Activated CD8-positive, alpha-beta memory T cell treated with anti-CD3 and anti-CD28 coated beads, Interleukin-2, amount 10 ng/mL, durations not matched to agents 7 days and 5 days (primary cell): ENCODE results near the gene POFUT2. TPM values are rescaled to one million over a fixed set of nuclear protein-coding genes. Genes with fewer than 3 reads are reported as not detected.
A peak's percentile ranks its signal among the peaks of the same experiment; 100 is the strongest.

Experiments used
- ATAC-seq: fragments of 150-1000 bp; cut with Tn5 transposase; one replicate; pipeline ENCODE4 v1.10.0; 2021; ENCODE audit warnings: moderate library complexity
- CTCF ChIA-PET: fragments of 350-600 bp; sonication (Branson Sonifier 250); formaldehyde crosslinking; loops from one replicate; lab custom pipeline; 2021; ENCODE audit warnings: antibody characterized with exemption; lab: Charles Lee
- DNase-seq: peaks from one replicate; pipeline ENCODE4 v3.0.0-alpha.2; 2020
- H3K27ac Mint-ChIP-seq: one replicate; pipeline ENCODE4 v1.8.0; 2021; ENCODE audit warnings: mild to moderate bottlenecking, mixed read lengths
- H3K27me3 Mint-ChIP-seq: one replicate; pipeline ENCODE4 v1.8.0; 2021; ENCODE audit warnings: mixed read lengths
- H3K36me3 Mint-ChIP-seq: one replicate; pipeline ENCODE4 v1.8.0; 2021; ENCODE audit warnings: mild to moderate bottlenecking, mixed read lengths
- H3K4me1 Mint-ChIP-seq: one replicate; pipeline ENCODE4 v1.8.0; 2021; ENCODE audit warnings: mixed read lengths
- H3K4me3 Mint-ChIP-seq: one replicate; pipeline ENCODE4 v1.8.0; 2021; ENCODE audit warnings: mild to moderate bottlenecking, moderate library complexity, mixed read lengths
- H3K9me3 Mint-ChIP-seq: one replicate; pipeline ENCODE4 v1.8.0; 2022; ENCODE audit warnings: low read depth, mixed read lengths
- total RNA-seq, 2 experiments: library from RNA; stranded (reverse); gene quantifications; one replicate each; pipeline ENCODE4 v1.2.3, GENCODE V29; 2021

POFUT2 gene
- total RNA-seq, 2 experiments from 2014 or later: 16.4 to 19.5 TPM

DNA sequence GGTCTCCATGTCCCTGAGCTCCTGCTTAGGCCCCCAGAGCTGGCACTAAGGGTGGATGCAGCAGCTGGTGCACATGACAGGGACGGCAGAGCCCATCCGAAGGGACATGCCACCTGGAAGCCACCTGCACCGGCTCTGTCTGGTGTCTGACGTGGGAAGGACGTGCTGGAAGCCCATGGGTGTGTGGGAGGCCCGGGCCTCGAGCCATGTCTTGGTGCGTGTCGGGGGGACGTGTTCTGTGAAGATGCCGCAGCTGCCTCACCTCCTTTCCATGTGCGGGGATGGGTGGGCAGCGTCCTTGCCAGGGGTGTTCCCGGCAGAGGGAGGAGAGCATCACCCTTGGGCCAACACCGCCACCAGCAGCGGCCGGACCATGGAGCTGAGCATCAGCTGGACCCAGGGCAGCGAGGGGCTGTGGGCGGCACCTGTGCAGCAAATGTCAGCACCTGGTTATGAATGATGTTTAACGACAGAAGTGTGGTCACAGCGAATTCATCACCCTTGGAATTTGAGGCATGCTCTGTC is 15.5 kb upstream of the POFUT2 start:
- Mint-ChIP-seq H3K27me3 (peaks cover 6% of the 10 kb centered on the region), H3K4me1 (peaks cover 6% of the 10 kb centered on the region), H3K9me3 (no peaks in the 10 kb centered on the region), H3K4me3 (no peak overlapping the region), H3K27ac (no peak overlapping the region), H3K36me3 (no peaks in the 10 kb centered on the region)
- CTCF ChIA-PET: no interaction called here
- ATAC-seq (no peak), DNase-seq (no peak)

DNA sequence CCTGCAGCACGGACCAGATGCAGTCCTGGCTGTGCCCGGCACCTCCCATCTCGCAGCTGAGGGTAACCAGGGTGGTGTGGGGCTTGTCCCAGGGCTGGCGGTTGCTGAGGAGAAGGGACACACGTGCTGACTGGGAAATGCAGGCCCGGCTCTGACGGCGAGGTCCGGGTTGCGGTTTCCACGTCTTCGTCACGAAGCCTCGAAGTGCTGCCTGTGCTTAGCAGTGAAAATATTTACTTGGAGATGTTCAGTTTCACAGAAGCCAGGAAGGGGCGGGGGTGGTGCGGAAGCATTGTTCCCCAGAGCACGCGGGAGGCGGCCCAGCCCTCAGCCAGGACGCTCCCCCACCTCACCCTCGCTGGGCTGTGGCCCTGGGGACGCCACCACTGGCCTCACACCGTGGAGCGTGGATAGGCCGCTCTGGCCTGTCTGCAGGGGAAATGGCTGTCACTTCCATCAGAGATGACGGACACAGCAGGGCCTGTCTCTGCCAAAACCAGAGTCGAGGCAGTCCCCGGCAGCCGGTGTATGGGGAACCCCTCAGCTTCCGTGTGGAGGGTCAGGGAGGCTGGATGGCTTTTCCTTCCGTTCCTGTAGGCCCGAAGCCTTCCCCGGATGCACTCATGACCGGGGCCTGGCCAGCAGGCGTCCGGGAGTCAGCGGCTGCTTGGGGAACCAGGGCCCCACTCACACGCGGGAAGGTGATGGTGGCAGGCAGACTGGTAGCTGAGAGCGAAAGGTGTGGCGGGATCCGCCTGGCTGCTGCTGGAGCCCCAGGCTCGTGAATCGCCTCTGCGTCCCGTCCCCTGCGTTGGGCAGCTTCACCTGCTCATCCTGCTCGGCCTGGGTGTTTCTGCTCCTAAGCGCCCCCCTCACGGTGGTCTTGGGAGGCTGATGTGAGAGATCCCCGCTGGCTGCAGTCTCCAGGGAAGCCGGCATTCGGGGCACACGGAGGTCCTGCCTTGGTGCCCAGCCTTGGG is 14.7 kb upstream of the POFUT2 start:
- H3K27ac Mint-ChIP-seq: no peak overlapping the region
- no peak overlapping the region for H3K4me3 Mint-ChIP-seq
- peaks cover 6% of the 10 kb centered on the region for H3K27me3 Mint-ChIP-seq
- CTCF ChIA-PET: interaction anchor here (1.1 kb wide), 1 partner anchor 10 kb away, joined by 4 read pairs; no protein-coding TSS in a partner anchor
- H3K36me3 Mint-ChIP-seq: no peaks in the 10 kb centered on the region
- H3K4me1 Mint-ChIP-seq: peaks cover 6% of the 10 kb centered on the region
- DNase-seq (peak; percentile 58), ATAC-seq (peak; percentile 57)
- H3K9me3 Mint-ChIP-seq: no peaks in the 10 kb centered on the region

DNA sequence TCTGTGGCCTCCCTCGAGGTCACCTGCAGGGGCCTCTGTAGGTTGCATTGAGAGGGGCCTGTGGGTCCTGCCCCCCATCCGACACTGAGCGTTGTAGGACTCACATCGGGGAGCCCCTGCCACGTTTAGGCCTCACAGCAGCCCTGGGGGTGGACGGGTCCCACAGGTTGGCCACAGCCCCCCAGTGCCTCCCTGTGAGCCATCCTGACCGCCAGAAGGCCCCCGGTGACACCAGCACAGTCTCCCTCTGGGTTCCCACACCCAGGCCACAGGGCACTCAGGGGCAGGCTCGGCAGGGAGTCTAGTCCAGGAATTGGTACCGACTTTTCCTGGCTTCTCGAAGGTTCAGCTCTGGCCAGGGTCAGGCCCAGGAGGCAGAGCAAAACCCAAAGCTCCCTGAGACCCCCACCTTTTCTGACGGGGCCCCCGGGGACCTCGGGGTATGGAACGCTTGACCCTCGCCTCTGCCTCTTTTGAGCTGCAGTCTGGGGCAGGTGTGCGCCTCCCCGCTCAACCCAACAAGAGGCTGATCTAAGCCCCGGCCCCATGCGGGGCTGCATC is 13.9 kb upstream of the POFUT2 start:
- Mint-ChIP-seq H3K9me3 (no peaks in the 10 kb centered on the region), H3K27ac (no peak overlapping the region), H3K36me3 (no peaks in the 10 kb centered on the region), H3K27me3 (peaks cover 6% of the 10 kb centered on the region), H3K4me3 (no peak overlapping the region), H3K4me1 (peaks cover 6% of the 10 kb centered on the region)
- ATAC-seq (no peak), DNase-seq (no peak)
- CTCF ChIA-PET: interaction anchor here (1.1 kb wide), 1 partner anchor 9 kb away, joined by 4 read pairs; no protein-coding TSS in a partner anchor

DNA sequence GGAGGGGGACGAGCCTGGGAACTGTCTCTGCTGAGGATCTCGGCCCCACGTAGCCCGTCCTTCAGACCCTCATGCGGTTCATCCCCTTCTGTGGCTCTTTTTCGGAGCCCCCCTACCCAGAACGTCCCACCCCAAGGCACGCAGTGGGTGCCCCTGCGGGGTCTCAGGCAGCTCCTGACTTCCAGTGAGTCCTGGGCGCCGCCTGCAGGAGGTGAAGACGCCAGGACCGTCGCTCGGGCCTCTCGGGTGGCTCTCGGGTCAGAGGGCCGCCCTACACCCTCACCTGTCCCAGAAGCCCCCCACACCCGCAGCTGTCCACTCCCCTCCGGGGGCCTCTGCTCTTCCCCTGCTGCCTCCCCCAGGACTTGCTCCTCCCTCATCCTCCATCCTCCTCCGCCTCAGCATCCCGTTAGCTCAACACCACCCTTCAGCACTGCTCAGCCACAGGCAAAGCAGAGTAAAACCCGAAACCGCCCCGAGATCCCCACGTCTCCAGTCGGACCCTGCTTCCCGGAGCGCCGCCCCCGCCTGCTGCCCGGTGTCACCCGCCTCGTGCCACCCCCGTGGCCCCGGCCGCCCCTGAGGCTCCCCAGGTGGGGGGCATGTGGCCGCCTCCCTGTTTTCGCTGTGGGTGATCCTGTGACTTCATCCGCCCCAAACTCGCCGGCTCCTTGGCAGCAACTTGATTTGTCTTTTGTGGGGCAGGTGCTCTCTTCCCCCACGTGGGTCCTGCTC is 13.3 kb upstream of the POFUT2 start:
- H3K4me1 Mint-ChIP-seq: peaks cover 4% of the 10 kb centered on the region
- DNase-seq (no peak), ATAC-seq (no peak)
- no peak overlapping the region for H3K4me3 Mint-ChIP-seq
- CTCF ChIA-PET: interaction anchor here (1.1 to 1.2 kb wide), 2 partner anchors 8 kb away, joined by 4 read pairs; no protein-coding TSS in a partner anchor
- no peaks in the 10 kb centered on the region for H3K36me3 Mint-ChIP-seq
- peaks cover 6% of the 10 kb centered on the region for H3K27me3 Mint-ChIP-seq
- H3K27ac Mint-ChIP-seq: no peak overlapping the region
- H3K9me3 Mint-ChIP-seq: no peaks in the 10 kb centered on the region

DNA sequence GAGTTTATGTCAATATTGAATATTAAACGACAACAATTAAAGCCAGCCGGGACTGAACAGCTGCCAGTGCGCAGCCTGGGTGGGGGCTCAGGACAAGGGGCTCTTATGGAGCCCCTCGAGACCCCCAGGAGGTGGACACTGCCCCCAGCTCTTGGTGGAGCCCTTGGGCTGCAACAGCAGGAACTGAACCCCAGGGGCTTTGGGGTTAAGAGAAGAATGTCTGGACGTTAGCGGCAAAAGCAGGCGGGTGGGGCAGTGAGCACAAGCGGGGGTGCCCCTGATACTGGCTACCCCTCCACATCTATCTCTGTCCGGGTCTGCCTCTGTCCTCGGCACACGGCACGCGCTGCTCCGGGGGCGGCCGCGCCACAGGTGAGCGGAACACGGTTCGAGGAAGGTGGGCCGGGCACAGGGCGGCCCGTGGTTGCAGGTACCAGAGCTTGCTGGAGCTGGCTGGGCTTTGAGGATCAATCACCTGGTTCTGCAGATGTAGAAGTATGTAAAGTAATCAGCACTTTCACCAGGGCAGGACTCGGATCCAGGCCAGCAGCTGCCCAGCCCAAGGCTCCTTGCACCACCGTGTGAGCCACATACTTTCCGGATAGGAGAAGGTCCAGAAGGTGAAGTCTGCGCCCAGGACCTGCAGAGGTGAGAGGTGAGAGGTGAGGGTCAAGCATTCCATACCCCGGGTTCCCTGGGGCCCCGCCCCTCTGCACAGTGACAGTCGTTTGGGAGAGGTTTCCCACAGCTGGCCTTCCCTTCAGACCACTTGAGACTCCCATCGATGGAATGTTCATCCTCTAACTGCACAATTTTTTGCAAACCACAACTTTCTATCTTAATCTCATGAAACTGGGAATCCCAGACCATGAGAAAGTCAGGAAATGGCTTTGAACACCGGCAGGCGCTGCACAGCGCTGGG is 12.4 kb upstream of the POFUT2 start:
- CTCF ChIA-PET: interaction anchor here (0.7 to 1.2 kb wide), 2 partner anchors 9 to 689 kb away, joined by 3 to 4 read pairs; no protein-coding TSS in a partner anchor
- no peak overlapping the region for H3K27ac Mint-ChIP-seq

DNA sequence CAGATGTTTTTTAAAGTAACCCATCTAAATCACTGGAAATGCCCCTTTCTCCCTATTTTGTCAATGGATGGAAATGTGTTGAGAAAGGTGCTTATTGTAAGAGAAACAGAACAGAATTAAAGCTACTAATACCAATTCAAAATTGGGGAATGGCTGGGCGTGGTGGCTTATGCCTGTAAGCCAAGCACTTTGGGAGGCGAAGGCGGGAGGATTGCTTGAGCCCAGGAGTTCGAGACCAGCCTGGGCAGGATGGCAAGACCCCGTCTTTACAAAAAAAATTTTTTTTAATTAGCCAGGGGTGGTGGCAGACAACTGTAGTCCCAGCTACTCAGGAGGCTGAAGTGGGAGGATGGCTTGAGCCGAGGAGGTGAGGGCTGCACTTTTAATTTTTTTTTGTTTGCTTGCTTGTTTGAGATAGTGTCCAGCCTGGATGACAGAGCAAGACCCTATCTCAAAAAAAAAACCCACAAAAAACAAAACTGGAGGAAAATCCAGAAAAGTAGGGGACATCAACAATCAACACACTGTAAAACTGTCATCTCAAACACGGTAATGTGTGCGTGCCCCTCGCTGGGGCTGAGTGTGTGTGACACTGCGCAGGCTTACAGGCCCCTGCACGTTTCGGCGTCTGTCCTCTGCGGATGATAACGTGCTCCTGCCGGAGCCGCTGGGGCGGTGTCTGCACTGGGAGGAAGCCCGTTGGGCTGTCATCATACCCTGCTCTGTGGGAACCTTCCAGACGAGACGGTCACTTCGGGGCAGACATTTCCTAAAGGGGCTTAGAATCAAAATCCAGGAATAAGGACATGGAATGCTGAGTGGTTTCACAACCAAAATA is 11.6 kb upstream of the POFUT2 start:
- Mint-ChIP-seq H3K4me3 (no peak overlapping the region), H3K27me3 (peaks cover 5% of the 10 kb centered on the region), H3K27ac (no peak overlapping the region), H3K36me3 (no peaks in the 10 kb centered on the region), H3K9me3 (no peaks in the 10 kb centered on the region), H3K4me1 (no peaks in the 10 kb centered on the region)
- CTCF ChIA-PET: interaction anchor here (0.7 to 1.6 kb wide), 2 partner anchors 43 to 688 kb away, joined by 3 read pairs; no protein-coding TSS in a partner anchor
- DNase-seq (no peak), ATAC-seq (no peak)

More for the DNA sequence above, 12.4 kb upstream of the POFUT2 start:
- ATAC-seq (no peak), DNase-seq (no peak)
- H3K4me3 Mint-ChIP-seq: no peak overlapping the region
- peaks cover 4% of the 10 kb centered on the region for H3K4me1 Mint-ChIP-seq
- no peaks in the 10 kb centered on the region for H3K9me3 Mint-ChIP-seq
- no peaks in the 10 kb centered on the region for H3K36me3 Mint-ChIP-seq
- peaks cover 2% of the 10 kb centered on the region for H3K27me3 Mint-ChIP-seq

DNA sequence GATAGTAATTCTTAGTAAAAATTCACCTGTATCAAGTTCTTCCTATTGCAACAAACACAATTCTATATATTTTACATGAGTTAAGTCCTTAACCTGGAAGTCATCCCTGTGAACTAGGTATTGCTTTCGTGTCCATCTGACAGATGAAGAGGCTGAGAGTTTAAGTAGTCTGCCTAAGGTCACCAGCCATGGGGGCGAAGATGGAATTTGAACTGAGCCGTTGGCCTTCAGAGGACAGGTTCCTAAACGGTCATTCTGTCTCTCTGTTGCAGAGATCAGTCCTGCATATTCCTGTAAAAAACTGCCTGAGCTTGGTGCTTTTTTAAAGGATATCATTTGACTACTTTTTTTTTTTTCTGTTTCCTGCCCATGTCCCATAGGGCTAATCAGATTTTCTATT is 10.2 kb upstream of the POFUT2 start:
- H3K4me3 Mint-ChIP-seq: no peak overlapping the region
- H3K27ac Mint-ChIP-seq: no peak overlapping the region
- peaks cover 5% of the 10 kb centered on the region for H3K27me3 Mint-ChIP-seq
- H3K9me3 Mint-ChIP-seq: no peaks in the 10 kb centered on the region
- DNase-seq (no peak), ATAC-seq (no peak)
- CTCF ChIA-PET: interaction anchor here (1.6 kb wide), 1 partner anchor 41 kb away, joined by 3 read pairs; no protein-coding TSS in a partner anchor
- H3K36me3 Mint-ChIP-seq: no peaks in the 10 kb centered on the region
- peaks cover 6% of the 10 kb centered on the region for H3K4me1 Mint-ChIP-seq

DNA sequence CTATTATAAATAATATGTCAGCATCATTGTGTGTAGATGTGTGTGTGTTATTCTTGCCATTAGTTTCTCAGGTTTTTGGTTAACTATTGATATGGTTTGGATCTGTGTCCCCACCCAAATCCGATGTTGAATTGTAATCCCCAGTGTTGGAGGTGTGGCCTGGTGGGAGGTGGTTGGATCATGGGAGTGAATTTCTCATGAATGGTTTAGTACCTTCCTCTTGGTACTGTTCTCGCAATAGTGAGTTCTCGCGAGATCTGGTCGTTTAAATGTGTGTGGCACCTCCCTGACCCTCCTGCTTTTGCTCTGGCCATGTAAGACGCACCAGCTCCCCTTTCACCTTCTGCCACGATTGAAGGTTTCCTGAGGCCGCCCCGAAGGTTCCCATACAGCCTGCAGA is 9.6 kb upstream of the POFUT2 start:
- peaks cover 11% of the 10 kb centered on the region for H3K4me1 Mint-ChIP-seq
- CTCF ChIA-PET: interaction anchor here (1.6 kb wide), 1 partner anchor 41 kb away, joined by 3 read pairs; no protein-coding TSS in a partner anchor
- H3K9me3 Mint-ChIP-seq: no peaks in the 10 kb centered on the region
- peaks cover 5% of the 10 kb centered on the region for H3K27me3 Mint-ChIP-seq
- H3K36me3 Mint-ChIP-seq: no peaks in the 10 kb centered on the region
- DNase-seq: no peak
- no peak overlapping the region for H3K4me3 Mint-ChIP-seq
- no peak for ATAC-seq
- no peak overlapping the region for H3K27ac Mint-ChIP-seq

DNA sequence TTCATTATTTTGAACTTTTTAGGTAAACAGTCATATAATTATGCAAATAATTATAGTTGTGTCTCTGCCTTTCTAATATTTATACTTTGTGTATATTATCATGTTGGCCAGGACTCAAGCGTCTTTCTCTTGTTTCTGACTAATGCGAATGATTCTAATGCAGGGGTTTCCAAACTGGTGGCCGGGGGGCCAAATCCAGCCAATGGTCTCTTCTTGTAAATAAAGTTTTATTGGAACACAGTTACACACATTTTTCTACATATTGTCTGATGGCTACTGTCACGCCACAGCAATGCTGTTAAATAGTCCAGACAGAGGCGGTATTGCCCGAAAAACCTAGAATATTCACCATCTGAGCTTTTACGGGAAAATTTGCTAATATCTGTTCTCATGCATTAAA is 8.9 kb upstream of the POFUT2 start:
- CTCF ChIA-PET: no interaction called here
- H3K27ac Mint-ChIP-seq: no peak overlapping the region
- peaks cover 13% of the 10 kb centered on the region for H3K4me1 Mint-ChIP-seq

DNA sequence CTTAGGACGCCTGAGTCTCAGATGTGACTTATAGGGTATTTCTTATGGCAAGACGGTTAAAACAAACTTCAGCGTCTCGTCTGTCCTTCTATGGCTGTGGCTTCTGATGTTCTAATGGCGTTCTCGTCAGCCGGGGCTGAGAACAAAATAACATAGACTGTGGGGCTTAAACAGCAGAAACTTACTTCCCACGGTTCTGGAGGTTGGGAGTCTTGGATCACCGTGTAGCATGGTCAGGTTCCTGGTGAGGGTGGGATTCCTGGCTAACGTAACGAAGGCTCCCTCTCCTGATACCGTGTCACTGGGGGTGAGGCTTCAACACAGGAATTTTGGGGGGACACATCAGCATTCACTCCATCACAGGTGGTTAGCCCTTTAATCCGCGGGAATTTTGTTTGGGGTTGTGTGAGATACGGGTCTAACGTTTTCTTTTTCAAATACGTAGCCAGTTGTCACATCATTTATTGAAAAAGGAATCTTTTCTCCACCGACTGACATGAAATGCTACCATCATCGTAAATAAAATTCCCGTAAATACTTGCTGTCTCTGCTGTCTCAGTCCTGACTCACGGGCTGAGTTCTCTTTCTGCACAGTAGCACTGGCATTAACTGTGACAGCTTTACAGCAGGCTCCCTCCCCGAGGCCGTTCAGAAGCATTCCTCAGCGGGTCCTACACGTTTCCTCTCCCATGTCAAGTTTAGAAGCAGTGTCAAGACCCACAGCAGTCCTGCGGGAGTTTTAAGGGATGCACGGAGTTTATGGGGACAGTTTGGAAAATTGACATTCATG is 8.1 kb upstream of the POFUT2 start:
- Mint-ChIP-seq H3K4me3 (no peak overlapping the region), H3K27me3 (peaks cover 5% of the 10 kb centered on the region), H3K27ac (no peak overlapping the region), H3K9me3 (no peaks in the 10 kb centered on the region), H3K4me1 (peaks cover 13% of the 10 kb centered on the region), H3K36me3 (no peaks in the 10 kb centered on the region)
- CTCF ChIA-PET: no interaction called here
- DNase-seq (peak; percentile 33), ATAC-seq (no peak)

More for the DNA sequence above, 8.9 kb upstream of the POFUT2 start:
- DNase-seq: no peak
- no peaks in the 10 kb centered on the region for H3K9me3 Mint-ChIP-seq
- ATAC-seq: no peak
- H3K27me3 Mint-ChIP-seq: peaks cover 5% of the 10 kb centered on the region
- no peaks in the 10 kb centered on the region for H3K36me3 Mint-ChIP-seq
- no peak overlapping the region for H3K4me3 Mint-ChIP-seq
